GM19455 (cell line): ENCODE measurements around the gene CFAP47.
"Not testable (repeated sequence)": the region's sequence is repeated elsewhere in the genome, so short reads cannot be mapped to it uniquely, and the experiment has no call there.

ENCODE experiments used
- ATAC-seq: cut with Tn5 transposase; IDR thresholded peaks from one replicate; pipeline ENCODE4 v1.9.1; 2021; ENCODE audit not compliant: unreplicated experiment

Gene CFAP47, protein sequence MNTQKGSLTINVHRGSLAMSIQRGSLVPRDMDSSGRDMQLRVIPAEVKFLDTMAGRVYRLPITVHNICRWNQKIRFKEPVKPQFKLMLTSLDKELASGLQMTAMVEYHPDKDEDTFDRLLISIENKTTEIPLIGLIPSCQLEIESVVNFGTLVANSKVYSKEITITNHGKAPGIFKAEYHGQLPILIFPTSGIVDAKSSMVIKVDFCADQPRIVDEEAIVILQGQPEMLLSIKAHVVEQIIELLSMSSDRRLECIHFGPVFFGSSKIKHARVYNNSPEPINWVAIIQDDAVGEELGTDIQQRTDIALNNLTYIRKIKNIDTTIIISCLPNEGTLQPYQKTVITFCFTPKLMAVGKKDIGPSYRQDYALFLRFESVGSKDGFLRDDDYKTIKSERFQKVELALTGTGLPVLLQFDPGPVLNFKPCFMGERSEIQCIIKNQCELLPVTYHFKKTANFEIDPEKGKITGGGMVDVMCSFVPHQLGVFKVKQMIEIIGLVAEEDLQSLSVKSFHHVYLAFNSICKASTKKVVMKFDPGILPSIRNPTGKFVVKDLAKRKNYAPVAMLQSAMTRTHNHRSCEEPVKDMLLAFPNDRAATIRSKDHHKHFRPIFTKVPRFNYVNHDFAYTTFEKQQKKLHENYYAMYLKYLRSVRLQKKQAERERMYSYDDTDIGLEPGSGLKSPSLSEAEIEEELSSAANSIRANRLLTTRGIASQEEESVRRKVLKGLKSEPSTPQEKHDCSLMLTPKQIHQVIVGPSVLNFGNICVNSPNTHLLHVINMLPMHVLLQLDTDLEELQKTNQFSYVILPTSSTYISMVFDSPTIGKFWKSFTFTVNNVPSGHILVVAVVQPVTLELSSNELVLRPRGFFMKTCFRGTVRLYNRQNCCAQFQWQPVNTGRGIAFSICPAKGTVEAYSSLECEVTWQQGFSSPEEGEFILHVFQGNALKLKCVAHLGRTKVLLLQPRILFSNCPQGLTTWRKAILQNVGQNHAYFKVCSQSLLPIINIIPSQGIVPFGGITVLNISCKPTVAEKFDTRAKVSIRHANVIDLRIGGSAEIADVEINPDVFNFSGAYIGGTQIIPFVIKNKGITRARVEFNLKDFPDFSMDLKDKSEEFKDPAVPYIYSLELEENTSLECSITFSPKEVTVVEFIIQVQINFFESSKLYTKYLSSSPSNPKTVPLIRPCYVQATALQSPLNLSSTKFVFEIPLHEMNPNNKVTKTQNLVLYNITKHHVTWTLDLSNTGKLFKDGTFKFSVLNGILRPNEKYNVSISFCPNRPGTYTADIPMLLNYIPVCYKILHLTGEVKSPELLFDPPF (N-terminal part only)

DNA sequence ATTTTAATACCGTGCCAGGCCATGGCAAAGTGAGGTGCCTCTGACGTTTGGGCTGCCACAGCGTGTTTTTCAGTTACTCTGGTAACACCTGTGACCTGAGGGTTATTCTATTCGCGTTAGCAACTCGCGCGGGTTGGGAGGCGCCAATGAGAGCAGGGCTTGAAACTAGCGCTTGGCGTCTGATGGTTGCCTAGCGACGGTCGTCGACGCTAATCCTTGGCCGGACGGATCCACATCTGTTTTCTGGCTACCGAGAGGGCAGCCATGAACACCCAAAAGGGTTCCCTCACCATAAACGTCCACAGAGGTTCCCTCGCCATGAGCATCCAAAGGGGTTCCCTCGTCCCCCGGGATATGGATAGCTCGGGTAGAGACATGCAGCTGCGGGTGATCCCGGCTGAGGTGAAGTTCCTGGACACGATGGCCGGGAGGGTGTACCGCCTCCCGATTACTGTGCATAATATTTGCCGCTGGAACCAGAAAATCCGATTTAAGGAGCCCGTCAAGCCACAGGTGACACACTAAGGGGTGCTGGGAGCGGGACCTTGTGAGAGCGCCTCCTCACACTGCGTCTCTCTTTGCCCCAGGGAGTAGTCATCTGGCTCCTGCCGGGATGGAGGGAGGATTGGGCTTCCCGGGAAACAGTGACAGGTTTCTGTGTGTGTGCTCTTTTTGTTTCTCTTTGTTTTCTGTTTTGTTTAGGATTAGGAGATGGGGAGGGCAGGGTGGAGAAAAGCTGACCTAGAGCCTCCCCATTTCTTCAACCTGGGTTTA, at the start of gene CFAP47:
Gene CFAP47, plus strand, starts transcription at position 199 of the 774 bp plus-strand sequence. Its CDS starts 66 bp downstream, at position 265.
- ATAC-seq = no peak

DNA sequence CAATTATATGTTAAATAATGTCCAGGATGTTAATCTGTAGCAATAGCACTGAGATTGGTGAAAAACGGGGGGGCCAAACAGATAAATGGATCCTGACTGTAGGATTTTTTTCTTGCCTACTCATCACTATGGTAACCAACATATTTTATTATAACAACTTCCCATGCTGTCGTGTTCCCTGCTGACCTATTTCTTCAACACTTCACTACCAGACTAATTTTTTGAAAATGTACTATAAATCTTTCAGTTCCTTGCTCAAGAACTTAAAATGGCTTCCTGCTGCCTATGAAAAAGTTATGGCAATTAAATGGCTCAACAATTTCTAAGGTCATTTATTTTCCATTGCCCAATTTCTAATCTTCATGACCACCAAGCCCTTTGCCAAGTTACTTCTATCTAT, 38.9 kb upstream of the CFAP47 start:
- no peak for ATAC-seq

DNA sequence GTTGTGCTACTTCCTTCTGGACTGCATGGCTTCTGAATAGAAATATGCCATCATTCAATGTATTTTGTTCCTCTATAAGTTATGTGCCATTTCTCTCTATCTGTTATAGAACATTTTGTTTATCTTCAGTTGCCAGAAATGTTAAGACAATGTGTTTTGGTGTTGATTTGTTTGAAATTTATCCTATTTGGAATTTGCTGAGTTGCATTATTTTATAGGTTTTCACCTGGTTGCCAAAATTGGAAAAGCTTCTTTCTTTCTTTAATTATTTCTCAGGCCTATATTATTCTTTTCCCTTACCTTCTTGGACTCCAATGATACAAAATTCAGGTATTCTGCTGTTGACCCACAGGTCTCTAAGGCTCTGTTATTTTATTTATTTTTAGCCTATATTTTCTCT, 33.4 kb upstream of the CFAP47 start:
- ATAC-seq = no peak

DNA sequence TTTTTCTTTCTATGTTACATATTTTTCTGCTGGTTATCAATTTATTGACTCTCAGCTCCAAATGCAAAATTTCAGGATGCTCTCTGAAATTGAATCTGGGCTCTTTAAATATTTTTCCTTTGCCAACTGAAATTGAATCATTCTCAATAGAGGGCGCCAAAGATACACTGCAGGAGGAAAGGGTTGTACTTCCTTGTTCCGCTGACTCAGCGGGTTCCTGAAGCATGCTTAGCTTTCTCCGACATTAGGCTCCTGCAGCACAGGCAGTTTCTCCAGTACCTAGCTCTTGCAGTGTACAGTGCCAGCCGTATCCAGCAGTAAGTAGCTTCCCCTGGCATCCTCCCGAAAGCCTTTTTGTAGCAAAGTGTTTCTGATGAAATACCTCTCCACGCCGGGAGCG, 28.8 kb upstream of the CFAP47 start:
- no peak for ATAC-seq

GRCh38 chrX:35986816-35987215, 67.3 kb downstream of the CFAP47 start:
- ATAC-seq = not testable (repeated sequence)

DNA sequence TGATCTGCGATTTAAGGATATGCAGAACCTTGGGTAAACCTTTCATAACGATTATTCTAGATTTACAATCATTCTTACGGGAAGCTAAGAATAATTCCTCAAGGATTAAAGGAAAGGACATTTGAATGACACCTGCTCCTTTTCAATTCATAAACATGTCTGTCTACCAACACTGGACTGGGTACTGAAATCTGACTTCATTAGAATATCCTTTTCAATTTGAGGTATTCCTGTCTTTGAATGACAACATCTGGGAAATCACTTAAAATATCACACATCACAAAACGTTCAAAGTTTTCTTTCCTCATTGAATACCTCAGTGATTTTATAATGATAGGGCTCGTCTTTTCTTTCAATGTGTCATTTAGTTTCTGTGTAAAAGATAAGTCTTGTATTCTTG, 87.7 kb downstream of the CFAP47 start:
- ATAC-seq = no peak

DNA sequence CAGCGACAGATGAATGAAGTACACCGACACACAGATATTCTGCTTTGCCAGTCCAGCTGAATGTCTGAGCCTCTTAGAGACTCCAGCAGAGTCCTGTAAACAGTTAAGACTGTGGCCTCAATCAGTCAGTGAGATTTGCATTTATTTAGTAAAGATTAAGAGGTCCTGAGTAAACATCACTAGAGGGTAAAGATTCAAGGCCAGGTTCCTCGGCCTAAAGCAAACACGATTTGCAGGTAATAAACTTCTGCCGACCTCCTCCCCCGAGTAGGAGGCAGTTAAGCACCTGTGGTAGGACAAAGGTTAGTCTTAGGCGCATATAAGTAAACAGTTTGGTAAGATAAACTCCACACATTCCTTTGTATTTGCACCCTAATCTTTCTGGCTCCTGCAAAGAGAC, 99.6 kb downstream of the CFAP47 start:
- no peak for ATAC-seq

GRCh38 chrX:36035550-36035949, 116.0 kb downstream of the CFAP47 start:
- no peak for ATAC-seq

- no peak for ATAC-seq
Measured at GRCh38 chrX:36062778-36063177, 143.2 kb downstream of the CFAP47 start.

DNA sequence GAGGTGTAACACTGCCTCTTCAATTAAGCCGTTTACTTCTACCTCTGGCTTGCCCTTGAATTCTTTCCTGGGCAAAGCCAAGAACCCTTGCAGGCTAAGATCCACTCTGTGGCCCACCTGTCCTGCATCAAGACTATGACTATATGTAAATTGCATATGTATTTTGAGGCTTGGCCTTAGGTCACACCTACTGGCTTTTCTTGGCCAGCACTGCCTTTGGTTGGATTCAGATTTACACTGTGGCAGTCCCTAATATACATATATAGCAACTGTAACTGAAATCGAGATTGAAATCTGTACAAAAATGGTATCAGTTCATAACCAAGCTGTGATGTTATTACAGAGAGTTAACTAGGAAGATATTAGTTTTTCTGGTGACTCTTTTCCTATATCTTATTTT, 151.5 kb downstream of the CFAP47 start:
- ATAC-seq = no peak

- ATAC-seq = not testable (repeated sequence)
Measured at GRCh38 chrX:36075009-36075408, 155.5 kb downstream of the CFAP47 start.

- no peak for ATAC-seq
Measured at GRCh38 chrX:36083256-36083655, 163.7 kb downstream of the CFAP47 start.

- ATAC-seq = no peak
Measured at GRCh38 chrX:36087366-36087765, 167.8 kb downstream of the CFAP47 start.

DNA sequence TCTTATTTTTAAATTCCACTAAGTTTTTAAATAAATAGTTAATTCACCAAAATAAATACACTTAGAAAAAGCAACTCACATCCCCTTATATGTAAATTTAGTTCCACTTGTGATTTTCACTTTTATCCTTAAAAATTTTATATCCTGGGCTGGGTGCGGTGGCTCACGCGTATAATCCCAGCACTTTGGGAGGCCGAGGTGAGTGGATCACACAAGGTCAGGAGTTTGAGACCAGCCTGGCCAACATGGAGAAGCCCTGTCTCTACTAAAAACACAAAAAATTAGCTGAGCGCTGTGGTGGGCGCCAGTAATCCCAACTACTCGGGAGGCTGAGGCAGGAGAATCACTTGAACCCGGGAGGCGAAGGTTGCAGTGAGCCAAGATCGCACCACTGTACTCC, 169.4 kb downstream of the CFAP47 start:
- ATAC-seq = not testable (repeated sequence)

GRCh38 chrX:36102425-36102824, 182.9 kb downstream of the CFAP47 start:
- ATAC-seq = no peak

- ATAC-seq = no peak
Measured at GRCh38 chrX:36116222-36116621, 196.7 kb downstream of the CFAP47 start.

DNA sequence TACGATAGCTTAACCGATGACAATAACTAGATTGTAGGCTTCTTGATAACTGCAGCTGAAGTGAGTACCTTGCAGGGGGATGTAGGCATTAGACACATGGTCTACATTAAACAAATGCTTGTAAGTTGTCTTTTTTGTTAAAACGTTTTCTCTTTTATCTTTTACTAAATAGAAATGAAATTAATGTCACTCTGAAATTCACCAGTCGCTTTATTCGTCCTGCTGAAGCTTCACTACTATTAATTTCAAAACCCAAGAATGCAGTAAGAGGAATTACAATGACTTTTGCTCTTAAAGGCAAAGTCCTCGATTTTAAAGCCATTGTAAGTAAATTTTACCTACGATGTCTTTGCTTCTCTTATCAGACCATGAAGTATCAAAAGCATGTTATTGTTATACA, 239.7 kb downstream of the CFAP47 start:
- ATAC-seq = no peak

GRCh38 chrX:36160081-36160480, 240.5 kb downstream of the CFAP47 start:
- no peak for ATAC-seq

DNA sequence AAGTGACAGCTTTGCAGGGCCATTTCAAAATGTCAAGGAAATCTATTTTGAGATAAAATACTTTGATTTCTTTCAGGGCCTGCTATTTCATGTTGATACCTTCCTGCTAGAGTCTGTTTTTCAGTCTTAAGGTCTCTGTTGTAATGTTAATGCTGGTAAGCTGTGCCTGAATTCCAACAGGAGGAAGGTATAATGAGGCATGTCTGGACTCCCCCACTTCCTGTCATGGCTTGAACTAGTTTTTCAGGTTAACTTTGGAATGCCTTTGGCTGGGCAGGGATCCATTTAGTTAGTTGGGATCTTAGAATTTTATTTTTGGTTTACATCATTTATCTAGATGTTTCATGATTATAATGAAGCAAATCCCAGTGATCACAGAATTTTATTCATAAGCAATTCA, 279.0 kb downstream of the CFAP47 start:
- no peak for ATAC-seq

DNA sequence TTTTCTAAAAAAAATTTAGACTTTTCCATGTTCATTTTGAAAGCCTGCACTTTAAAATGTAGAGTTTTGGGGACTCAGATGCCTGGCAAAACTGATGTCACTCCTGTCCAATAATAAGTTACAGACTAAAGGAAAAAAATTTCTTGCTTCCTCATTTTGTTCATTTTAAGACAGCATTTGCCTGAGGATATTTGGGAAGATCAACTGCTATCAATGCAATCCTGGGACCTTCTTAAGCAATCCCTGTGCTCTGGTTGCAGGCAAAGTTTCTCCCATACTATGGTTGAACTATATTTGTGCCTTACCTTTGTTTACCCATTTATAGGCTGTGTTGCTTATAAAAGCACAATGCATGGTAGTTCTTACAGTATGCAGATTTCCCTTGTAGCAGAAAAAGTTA, 280.4 kb downstream of the CFAP47 start:
- no peak for ATAC-seq
